HG03135 (cell line): ENCODE results near the gene ACHE.
"Not testable (repeated sequence)": the region's sequence is repeated elsewhere in the genome, so short reads cannot be mapped to it uniquely, and the experiment has no call there.

Experiments used
- ATAC-seq: cut with Tn5 transposase; IDR thresholded peaks from one replicate; pipeline ENCODE4 v1.9.1; 2021; ENCODE audit warnings: mild to moderate bottlenecking, moderate library complexity; ENCODE audit not compliant: unreplicated experiment

ACHE gene

DNA sequence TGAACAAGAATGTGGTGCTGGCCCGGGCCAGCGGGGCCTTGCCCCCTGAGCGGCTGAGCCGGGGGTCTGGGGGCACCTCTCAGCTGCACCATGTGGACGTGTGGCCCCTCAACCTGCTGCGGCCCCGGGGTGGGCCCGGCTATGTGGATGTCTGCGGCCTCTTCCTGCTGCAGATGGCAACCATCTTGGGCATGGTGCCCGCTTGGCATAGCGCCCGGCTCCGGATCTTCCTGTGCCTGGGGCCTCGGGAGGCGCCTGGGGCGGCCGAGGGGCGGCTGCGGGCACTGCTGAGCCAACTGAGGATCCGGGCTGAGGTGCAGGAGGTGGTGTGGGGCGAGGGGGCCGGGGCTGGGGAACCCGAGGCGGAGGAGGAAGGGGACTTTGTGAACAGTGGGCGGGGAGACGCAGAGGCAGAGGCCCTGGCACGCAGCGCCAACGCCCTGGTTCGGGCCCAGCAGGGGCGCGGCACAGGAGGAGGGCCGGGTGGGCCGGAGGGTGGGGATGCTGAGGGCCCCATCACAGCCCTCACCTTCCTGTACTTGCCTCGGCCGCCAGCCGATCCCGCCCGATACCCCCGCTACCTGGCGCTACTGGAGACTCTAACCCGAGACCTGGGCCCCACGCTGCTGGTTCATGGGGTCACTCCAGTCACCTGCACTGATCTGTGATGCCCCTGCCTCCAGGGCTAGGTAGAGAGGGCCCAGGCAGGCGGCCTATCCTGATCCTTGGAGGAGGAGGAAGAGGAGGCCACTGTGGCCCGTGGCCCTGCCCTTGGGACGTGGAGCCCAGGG lies 29.6 kb downstream of the ACHE start:
- ATAC-seq = no peak

- ATAC-seq = no peak
Observed at GRCh38 chr7:100865372-100865911, 30.2 kb downstream of the ACHE start.

DNA sequence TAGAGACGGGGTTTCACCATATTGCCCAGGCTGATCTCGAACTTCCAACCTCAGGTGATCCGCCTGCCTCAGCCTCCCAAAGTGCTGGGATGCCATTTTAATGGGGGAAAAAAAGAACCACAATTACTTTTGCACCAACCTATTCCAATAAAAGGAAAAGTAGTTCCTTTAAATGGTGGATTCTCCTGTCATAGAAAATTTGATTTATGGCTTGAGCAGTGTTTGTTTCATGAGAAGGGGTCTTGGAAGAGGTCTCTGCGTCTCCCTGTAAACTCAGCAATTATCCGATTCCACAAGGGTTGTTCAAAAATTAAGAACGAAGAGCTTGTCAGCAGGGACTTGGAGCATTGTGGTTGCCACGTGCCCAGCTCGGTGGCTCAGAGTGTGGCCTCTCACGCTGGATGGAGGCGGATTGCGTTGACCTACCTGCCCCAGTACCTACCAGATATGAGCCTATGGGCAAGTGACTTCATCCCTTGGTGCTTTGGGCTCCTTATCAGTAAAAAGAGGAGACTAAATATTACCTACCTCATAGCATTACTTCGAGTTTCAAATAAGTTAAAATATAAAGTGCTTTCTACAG lies 31.3 kb downstream of the ACHE start:
- no peak for ATAC-seq

GRCh38 chr7:100863406-100863950 lies 32.2 kb downstream of the ACHE start:
- ATAC-seq = no peak

DNA sequence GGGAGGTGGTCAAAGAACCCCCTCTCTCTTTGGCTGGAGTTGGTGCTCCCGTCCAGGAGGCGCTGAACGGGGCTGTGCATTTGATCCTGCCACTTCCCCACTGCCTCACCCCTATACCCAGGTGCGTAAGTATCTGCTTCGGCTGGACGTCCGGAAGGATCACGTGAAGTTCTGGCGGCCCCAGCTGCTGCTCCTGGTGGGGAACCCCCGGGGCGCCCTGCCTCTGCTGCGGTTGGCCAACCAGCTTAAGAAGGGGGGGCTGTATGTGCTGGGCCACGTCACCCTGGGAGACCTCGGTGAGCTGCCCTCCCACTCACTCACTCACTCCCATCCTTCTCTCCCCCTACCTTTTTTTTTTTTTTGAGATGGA lies 34.1 kb downstream of the ACHE start:
- ATAC-seq = no peak

GRCh38 chr7:100860702-100861615 lies 34.7 kb downstream of the ACHE start:
- ATAC-seq = no peak

GRCh38 chr7:100859856-100860255 lies 35.8 kb downstream of the ACHE start:
- no peak for ATAC-seq

DNA sequence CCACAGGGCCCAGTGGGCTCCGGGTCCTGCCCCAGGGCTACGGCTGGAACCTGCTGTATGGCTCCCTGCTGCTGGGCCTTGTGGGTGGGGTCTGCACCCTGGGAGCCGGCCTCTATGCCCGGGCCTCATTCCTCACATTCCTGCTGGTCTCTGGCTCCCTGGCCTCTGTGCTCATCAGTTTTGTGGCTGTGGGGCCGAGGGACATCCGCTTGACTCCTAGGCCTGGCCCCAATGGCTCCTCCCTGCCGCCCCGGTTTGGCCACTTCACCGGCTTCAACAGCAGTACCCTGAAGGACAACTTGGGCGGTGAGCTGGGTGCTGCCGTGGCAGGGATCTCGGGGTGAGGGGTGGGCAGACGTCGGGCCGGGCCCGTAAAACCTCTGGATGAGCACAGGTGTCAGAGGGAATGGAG lies 38.8 kb downstream of the ACHE start:
- ATAC-seq = no peak

DNA sequence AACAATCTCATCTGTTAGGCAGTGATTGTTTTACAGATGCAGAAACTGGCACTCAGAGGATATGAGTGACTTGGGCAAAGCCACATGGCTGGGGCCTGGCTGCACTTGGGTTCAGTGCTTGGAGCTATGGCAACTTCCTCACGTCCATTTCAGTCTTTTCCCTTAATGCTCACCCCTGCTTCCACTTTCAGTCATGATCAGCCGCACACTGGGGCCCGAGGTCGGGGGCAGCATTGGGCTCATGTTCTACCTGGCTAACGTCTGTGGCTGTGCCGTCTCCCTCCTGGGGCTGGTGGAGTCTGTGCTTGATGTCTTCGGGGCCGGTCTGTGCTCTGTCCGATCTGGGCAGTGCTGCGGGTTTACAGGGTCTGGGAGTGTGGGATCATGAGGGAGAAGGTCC lies 40.2 kb downstream of the ACHE start:
- no peak for ATAC-seq

GRCh38 chr7:100854899-100855298 lies 40.8 kb downstream of the ACHE start:
- ATAC-seq = not testable (repeated sequence)

DNA sequence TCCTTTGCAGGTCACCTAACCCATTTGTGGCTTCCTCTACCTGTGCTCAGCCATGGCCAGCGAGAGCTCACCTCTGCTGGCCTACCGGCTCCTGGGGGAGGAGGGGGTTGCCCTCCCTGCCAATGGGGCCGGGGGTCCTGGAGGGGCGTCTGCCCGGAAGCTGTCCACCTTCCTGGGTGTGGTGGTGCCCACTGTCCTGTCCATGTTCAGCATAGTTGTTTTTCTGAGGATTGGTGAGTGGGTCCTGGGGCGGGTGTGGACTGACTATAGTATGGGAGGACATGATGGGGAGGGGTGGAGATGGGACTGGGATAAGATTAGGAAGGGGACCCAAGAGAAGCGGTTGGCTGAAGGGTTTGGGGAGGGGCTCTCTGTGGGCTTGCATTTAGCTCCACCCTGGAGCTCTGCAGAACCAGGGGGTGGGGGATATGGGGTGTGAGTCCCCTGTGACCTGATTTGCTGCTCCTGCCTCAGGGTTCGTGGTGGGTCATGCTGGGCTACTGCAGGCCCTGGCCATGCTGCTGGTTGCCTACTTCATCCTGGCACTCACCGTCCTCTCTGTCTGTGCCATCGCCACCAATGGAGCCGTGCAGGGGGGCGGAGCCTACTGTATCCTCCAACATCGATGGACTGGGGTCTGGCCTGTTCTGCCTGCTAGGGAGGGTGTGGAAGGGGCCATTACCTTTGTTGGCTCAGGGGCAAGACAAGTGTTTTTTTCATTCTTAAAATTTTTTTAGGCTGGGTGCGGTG lies 41.4 kb downstream of the ACHE start:
- ATAC-seq = no peak

GRCh38 chr7:100852048-100852872 lies 43.4 kb downstream of the ACHE start, which contains the start of gene SLC12A9:
SLC12A9 (plus strand) TSS chr7:100852713; CDS start chr7:100854198, 1,485 bp downstream.
- ATAC-seq = peak; percentile 84

- ATAC-seq = no peak
Observed at GRCh38 chr7:100847360-100847759, 48.3 kb downstream of the ACHE start.

GRCh38 chr7:100840470-100841100 lies 55.1 kb downstream of the ACHE start:
- ATAC-seq = no peak
